GM23338 (cell line): Measurements from ENCODE around the gene IGF1R. TPM values are rescaled to one million over a fixed set of nuclear protein-coding genes. Genes with fewer than 3 reads are reported as not detected.

Experiments used
- ATAC-seq: fragments of 200-7000 bp; cut with Tn5 transposase; 3 replicates; pipeline ENCODE4 v1.9.1; 2020
- DNase-seq: peaks from one replicate; pipeline ENCODE4 v3.0.0-alpha.2; 2015; ENCODE audit warnings: low spot score
- H2AFZ ChIP-seq: fragments of 200-600 bp; sonication (generic); 2 replicates; pipeline ENCODE4 v1.8.0; 2016; ENCODE audit warnings: antibody characterized with exemption, mild to moderate bottlenecking, moderate library complexity
- H3F3A ChIP-seq: fragments of 200-600 bp; sonication (generic); replicated peaks from 2 replicates; pipeline ENCODE4 v1.8.0; 2017; ENCODE audit warnings: antibody characterized with exemption, mixed run types, low read depth
- H3K27ac ChIP-seq: fragments of 200-600 bp; sonication (generic); 2 replicates; pipeline ENCODE4 v1.6.1; 2016; ENCODE audit warnings: low read depth
- H3K27me3 ChIP-seq: fragments of 200-600 bp; sonication (generic); 2 replicates; pipeline ENCODE4 v1.8.0; 2016; ENCODE audit warnings: mild to moderate bottlenecking, mixed run types, moderate library complexity; ENCODE audit not compliant: insufficient read depth
- H3K36me3 ChIP-seq: fragments of 200-600 bp; sonication (generic); 2 replicates; pipeline ENCODE4 v1.8.0; 2016; ENCODE audit warnings: mild to moderate bottlenecking; ENCODE audit not compliant: insufficient read depth
- H3K4me1 ChIP-seq: fragments of 200-600 bp; sonication (generic); 2 replicates; pipeline ENCODE4 v1.8.0; 2016; ENCODE audit warnings: mild to moderate bottlenecking, moderate library complexity; ENCODE audit not compliant: insufficient read depth
- H3K4me2 ChIP-seq: fragments of 200-600 bp; sonication (generic); 2 replicates; pipeline ENCODE4 v1.7.1; 2017; ENCODE audit warnings: mixed run types
- H3K4me3 ChIP-seq: fragments of 200-600 bp; sonication (generic); 2 replicates; pipeline ENCODE4 v1.6.1; 2016; ENCODE audit warnings: mixed run types
- H3K79me2 ChIP-seq: fragments of 200-600 bp; sonication (generic); replicated peaks from 2 replicates; pipeline ENCODE4 v1.8.0; 2017; ENCODE audit warnings: mild to moderate bottlenecking; ENCODE audit not compliant: insufficient read depth
- H3K9me2 ChIP-seq: fragments of 200-600 bp; sonication (generic); 2 replicates; pipeline ENCODE4 v1.8.0; 2017; ENCODE audit not compliant: insufficient read depth
- H4K20me1 ChIP-seq: fragments of 200-600 bp; sonication (generic); replicated peaks from 2 replicates; pipeline ENCODE4 v1.8.0; 2017; ENCODE audit warnings: mild to moderate bottlenecking; ENCODE audit not compliant: insufficient read depth
- H3K27ac Mint-ChIP-seq: 2 replicates; pipeline ENCODE4 v1.8.0; 2020; ENCODE audit warnings: inconsistent platforms, mild to moderate bottlenecking, moderate library complexity, mixed read lengths
- H3K27me3 Mint-ChIP-seq: 3 replicates; pipeline ENCODE4 v1.8.0; 2022; ENCODE audit warnings: low read depth, mild to moderate bottlenecking, moderate library complexity, mixed read lengths, inconsistent platforms; ENCODE audit not compliant: insufficient read depth, poor library complexity
- H3K36me3 Mint-ChIP-seq: 3 replicates; pipeline ENCODE4 v1.8.0; 2021; ENCODE audit warnings: low read depth, mild to moderate bottlenecking, inconsistent platforms, moderate library complexity, mixed read lengths
- H3K4me1 Mint-ChIP-seq: 3 replicates; pipeline ENCODE4 v1.8.0; 2020; ENCODE audit warnings: mild to moderate bottlenecking, inconsistent platforms, mixed read lengths
- H3K4me3 Mint-ChIP-seq: 3 replicates; pipeline ENCODE4 v1.8.0; 2021; ENCODE audit warnings: moderate library complexity, mild to moderate bottlenecking, inconsistent platforms, mixed read lengths
- H3K9me3 Mint-ChIP-seq: 3 replicates; pipeline ENCODE4 v1.8.0; 2020; ENCODE audit warnings: moderate library complexity, mild to moderate bottlenecking, inconsistent platforms, mixed read lengths
- CREB1 ChIP-seq: fragments of 250-450 bp; sonication (Bioruptor Pico); IDR thresholded peaks from 2 replicates; pipeline ENCODE4 v1.5.0; 2020; ENCODE audit warnings: low read depth, mild to moderate bottlenecking, moderate library complexity
- CTCF ChIP-seq, 2 experiments: fragments of 200-600 bp in 1 of 2; sonication (generic) in 1 of 2; conservative IDR thresholded peaks; 2 replicates each; pipeline versions ENCODE4 v1.5.1 to v1.6.1; 2016 to 2017; ENCODE audit warnings: antibody characterized with exemption in 2 of 2, low read depth in 2 of 2, mild to moderate bottlenecking in 2 of 2, moderate library complexity in 1 of 2
- EZH2 ChIP-seq: fragments of 200-600 bp; sonication (generic); IDR thresholded peaks from one replicate; pipeline ENCODE4 v1.8.0; 2017; ENCODE audit warnings: antibody characterized with exemption, mild to moderate bottlenecking, low read depth; ENCODE audit not compliant: unreplicated experiment
- NANOG ChIP-seq: IDR thresholded peaks from 2 replicates; pipeline ENCODE4 v1.6.1; 2016; ENCODE audit warnings: antibody characterized with exemption, borderline replicate concordance
- ZNF331 ChIP-seq: fragments of 250-450 bp; sonication (Bioruptor Pico); IDR thresholded peaks from 2 replicates; pipeline ENCODE4 v1.5.0; 2020; ENCODE audit warnings: low read depth, mild to moderate bottlenecking, moderate library complexity
- ZNF462 ChIP-seq: fragments of 250-450 bp; sonication (Bioruptor Pico); IDR thresholded peaks from 2 replicates; pipeline ENCODE4 v1.5.0; 2020; ENCODE audit warnings: mild to moderate bottlenecking, moderate library complexity
- polyA plus RNA-seq: library from polyadenylated mRNA; unstranded; fragments of >200 nt; fragmentation: Nextera tagmentation; extraction: Ambion mirVana; gene quantifications from 2 replicates; pipeline ENCODE4 v1.2.1, GENCODE V29; 2016
- total RNA-seq: library from RNA; depleted of rRNA; stranded (reverse); fragments of >200 nt; shearing (Covaris generic); gene quantifications from 2 replicates; pipeline ENCODE4 v1.2.3, GENCODE V29; 2014

Gene IGF1R
- total and polyA plus RNA-seq, 2 experiments from 2014 or later, result 20.4 to 92.2 TPM

- Mint-ChIP-seq H3K4me3 (peak overlapping the region; percentile 68), H3K4me1 (peaks cover 85% of the 10 kb centered on the region), H3K27me3 (peaks cover 14% of the 10 kb centered on the region), H3K9me3 (no peaks in the 10 kb centered on the region), H3K36me3 (no peaks in the 10 kb centered on the region), H3K27ac (peak overlapping the region; percentile 96)
- Histone ChIP-seq H3K36me3 (no peaks in the 10 kb centered on the region), H3K27ac (peak overlapping the region; percentile 96), H3K27me3 (no peaks in the 10 kb centered on the region), H3K9me2 (no peaks in the 10 kb centered on the region), H3K4me1 (peaks cover 86% of the 10 kb centered on the region), H3F3A (peaks cover 14% of the 10 kb centered on the region; the same call in 1 of the 2 replicates), H3K79me2 (peaks cover 95% of the 10 kb centered on the region), H2AFZ (no peak overlapping the region), H3K4me3 (peak overlapping the region; percentile 46), H4K20me1 (peaks cover 67% of the 10 kb centered on the region), H3K4me2 (peak overlapping the region; percentile 77)
- DNase-seq (peak; percentile 90), ATAC-seq (peak; percentile 75)
- TF ChIP-seq CTCF (conservative IDR thresholded peaks at IDR 0.05; ENCODE audit: low read depth in 2 of 2) (no peak), NANOG (no peak), ZNF462 (peak; percentile 8; the same call in 1 of the 2 replicates), EZH2 (no peak), CREB1 (CRISPR knock-in tag) (no peak), ZNF331 (CRISPR knock-in tag) (no peak)
Measured at GRCh38 chr15:98800437-98801233, 152.3 kb downstream of the IGF1R start.
